Left ventricle myocardium inferior (tissue), 1 donor: ENCODE results near the gene NKPD1. TPM values are rescaled to one million over a fixed set of nuclear protein-coding genes. Genes with fewer than 3 reads are reported as not detected.

Source experiments
- DNase-seq: peaks from one replicate; pipeline ENCODE4 v3.0.0-alpha.2; 2020
- H3K27ac ChIP-seq: fragments of 200-600 bp; replicated peaks from 2 replicates; pipeline ENCODE4 v1.8.0; 2021
- H3K27me3 ChIP-seq: fragments of 200-600 bp; 2 replicates; pipeline ENCODE4 v1.8.0; 2021; ENCODE audit warnings: low read depth
- H3K36me3 ChIP-seq: fragments of 200-600 bp; 2 replicates; pipeline ENCODE4 v1.8.0; 2021
- H3K4me1 ChIP-seq: fragments of 200-600 bp; 2 replicates; pipeline ENCODE4 v1.8.0; 2021
- H3K4me3 ChIP-seq: fragments of 200-600 bp; 2 replicates; pipeline ENCODE4 v1.8.0; 2021; ENCODE audit warnings: mild to moderate bottlenecking, moderate library complexity
- H3K9me3 ChIP-seq: fragments of 200-600 bp; replicated peaks from 2 replicates; pipeline ENCODE4 v1.8.0; 2021
- intact Hi-C: fragments of 100-400 bp; cut with micrococcal nuclease; formaldehyde crosslinking; loops from one replicate; pipeline ENCODE4 v1.11.0; 2022
- total RNA-seq: library from RNA; stranded (reverse); fragmentation: NEBNext Ultra II Directional; extraction: Animal tissue kit (Norgen Biotek cat#: 25700); gene quantifications from one replicate; pipeline ENCODE4 v1.2.1, GENCODE V29; 2021
- TF ChIP-seq, protein P1 (sequence below): fragments of 200-600 bp; IDR thresholded peaks from 2 replicates; pipeline ENCODE4 v1.8.0; 2021; ENCODE audit warnings: antibody characterized with exemption, mild to moderate bottlenecking, borderline replicate concordance
- donor health status: DM: no; HTN: yes; CAD: no; lungs with severe emphysema.

The NKPD1 gene
- total RNA-seq, 1 donor from 2014 or later = 0.05 TPM

DNA sequence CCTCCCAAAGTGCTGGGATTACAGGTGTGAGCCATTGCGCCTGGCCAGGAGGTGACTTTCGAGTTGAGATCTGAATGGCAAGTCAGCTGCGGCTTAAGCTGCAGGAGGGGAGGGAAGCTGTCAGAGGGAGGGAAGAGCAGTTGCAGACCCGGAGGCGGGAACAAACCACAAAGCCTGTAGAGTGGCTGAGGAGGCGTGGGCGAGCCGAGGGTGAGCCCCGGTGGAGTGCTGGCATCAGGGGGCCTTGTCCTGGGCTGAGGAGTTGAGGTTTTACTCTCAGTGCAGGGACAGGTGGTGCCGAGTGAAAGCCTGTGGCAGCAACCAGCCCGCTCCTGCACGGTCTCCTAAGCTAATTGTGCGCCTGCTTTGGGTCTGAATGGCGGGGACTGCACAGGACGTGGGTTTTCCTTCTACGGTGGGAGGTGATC lies 43.6 kb downstream of the NKPD1 start:
- no peaks in the 10 kb centered on the region for H3K27me3 ChIP-seq
- TF ChIP-seq, protein P1, sequence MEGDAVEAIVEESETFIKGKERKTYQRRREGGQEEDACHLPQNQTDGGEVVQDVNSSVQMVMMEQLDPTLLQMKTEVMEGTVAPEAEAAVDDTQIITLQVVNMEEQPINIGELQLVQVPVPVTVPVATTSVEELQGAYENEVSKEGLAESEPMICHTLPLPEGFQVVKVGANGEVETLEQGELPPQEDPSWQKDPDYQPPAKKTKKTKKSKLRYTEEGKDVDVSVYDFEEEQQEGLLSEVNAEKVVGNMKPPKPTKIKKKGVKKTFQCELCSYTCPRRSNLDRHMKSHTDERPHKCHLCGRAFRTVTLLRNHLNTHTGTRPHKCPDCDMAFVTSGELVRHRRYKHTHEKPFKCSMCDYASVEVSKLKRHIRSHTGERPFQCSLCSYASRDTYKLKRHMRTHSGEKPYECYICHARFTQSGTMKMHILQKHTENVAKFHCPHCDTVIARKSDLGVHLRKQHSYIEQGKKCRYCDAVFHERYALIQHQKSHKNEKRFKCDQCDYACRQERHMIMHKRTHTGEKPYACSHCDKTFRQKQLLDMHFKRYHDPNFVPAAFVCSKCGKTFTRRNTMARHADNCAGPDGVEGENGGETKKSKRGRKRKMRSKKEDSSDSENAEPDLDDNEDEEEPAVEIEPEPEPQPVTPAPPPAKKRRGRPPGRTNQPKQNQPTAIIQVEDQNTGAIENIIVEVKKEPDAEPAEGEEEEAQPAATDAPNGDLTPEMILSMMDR = no peak
- H3K4me3 ChIP-seq = no peak overlapping the region
- peaks cover 20% of the 10 kb centered on the region for H3K4me1 ChIP-seq
- H3K36me3 ChIP-seq = no peaks in the 10 kb centered on the region
- no peaks in the 10 kb centered on the region for H3K9me3 ChIP-seq
- intact Hi-C loops = no loop called here
- H3K27ac ChIP-seq = no peak overlapping the region
- DNase-seq = no peak

DNA sequence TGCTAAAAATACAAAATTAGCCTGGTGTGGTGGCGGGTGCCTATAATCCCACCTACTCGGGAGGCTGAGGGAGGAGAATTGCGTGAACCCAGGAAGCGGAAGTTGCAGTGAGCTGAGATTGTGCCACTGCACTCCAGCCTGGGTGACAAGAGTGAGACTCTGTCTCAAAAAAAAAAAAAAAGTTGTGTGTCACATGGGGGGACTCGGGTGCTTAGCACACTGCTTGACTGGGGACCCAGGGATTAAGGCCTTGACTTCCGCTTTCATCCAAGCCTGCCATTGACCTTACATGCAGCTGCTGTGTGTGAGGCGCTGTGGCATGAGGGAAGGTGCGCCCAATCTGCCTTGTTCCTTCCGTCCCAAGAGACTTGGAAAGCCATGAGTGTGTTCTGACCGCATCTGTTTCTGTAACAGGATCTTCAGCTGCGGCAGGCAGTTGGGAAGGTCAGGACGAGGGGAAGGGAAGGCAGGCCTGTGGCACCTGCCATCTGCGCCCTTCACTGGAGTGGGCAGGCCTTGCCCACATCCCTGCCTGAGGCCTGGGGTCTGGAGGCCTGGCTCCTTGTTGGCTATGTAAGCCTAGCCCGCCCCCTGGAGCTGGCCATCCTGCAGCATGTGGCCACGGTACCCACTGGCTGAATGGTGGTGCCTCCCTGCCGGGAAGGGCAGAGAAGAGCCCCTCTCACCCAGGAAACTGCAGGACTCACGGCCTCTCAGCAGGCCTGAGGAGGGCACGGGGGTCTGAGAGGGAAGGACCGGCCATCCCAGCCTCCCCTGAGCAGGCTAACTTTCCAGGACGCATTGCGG lies 44.8 kb downstream of the NKPD1 start:
- H3K27me3 ChIP-seq = no peaks in the 10 kb centered on the region
- no peak for DNase-seq
- H3K9me3 ChIP-seq = no peaks in the 10 kb centered on the region
- no peak overlapping the region for H3K4me3 ChIP-seq
- peaks cover 24% of the 10 kb centered on the region for H3K4me1 ChIP-seq
- TF ChIP-seq, protein P1 = no peak
- intact Hi-C loops = no loop called here
- H3K36me3 ChIP-seq = no peaks in the 10 kb centered on the region
- H3K27ac ChIP-seq = no peak overlapping the region

GRCh38 chr19:45114116-45114515 lies 46.7 kb downstream of the NKPD1 start:
- H3K9me3 ChIP-seq = no peaks in the 10 kb centered on the region
- TF ChIP-seq, protein P1 = no peak
- H3K4me3 ChIP-seq = no peak overlapping the region
- no peaks in the 10 kb centered on the region for H3K27me3 ChIP-seq
- no peak for DNase-seq
- no peaks in the 10 kb centered on the region for H3K36me3 ChIP-seq
- no peak overlapping the region for H3K27ac ChIP-seq
- peaks cover 33% of the 10 kb centered on the region for H3K4me1 ChIP-seq
- intact Hi-C loops = no loop called here

GRCh38 chr19:45113628-45114027 lies 47.2 kb downstream of the NKPD1 start:
- Histone ChIP-seq H3K27ac (no peak overlapping the region), H3K4me3 (no peak overlapping the region), H3K4me1 (peaks cover 31% of the 10 kb centered on the region), H3K27me3 (no peaks in the 10 kb centered on the region), H3K36me3 (no peaks in the 10 kb centered on the region), H3K9me3 (no peaks in the 10 kb centered on the region)
- DNase-seq = no peak
- intact Hi-C loops = no loop called here
- TF ChIP-seq, protein P1 = no peak

DNA sequence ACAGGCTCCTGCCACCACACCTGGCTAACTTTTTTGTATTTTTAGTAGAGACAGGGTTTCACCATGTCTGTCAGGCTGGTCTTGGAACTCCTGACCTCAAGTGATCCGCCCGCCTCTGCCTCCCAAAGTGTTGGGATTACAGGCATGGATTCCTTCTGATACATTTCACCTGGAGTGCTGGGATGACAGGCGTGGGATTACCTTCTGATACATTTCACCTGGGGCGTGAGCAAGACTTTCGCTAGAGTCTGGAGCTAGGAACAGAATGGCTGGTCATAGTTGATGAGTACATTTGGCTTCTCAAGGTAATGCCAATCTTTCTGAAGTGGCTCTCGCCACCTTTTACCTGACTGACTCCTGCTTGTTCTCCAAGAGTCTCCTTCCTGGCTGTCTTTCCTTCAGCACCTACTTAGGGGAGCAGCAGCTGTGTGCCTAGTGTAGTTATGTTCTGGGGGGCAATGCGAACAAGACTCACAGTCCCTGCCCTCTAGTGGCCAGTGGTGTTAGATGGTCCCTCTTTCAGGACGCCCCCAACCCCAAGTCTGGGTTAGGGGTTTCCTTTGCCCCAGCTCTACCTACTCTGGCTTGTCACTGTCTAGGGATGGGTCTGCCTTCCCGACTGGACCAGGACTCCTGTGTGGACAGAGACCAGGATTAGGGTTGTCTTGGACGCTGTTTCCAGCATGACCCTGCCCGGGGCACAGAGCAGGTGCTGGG lies 48.5 kb downstream of the NKPD1 start:
- Histone ChIP-seq H3K9me3 (no peaks in the 10 kb centered on the region), H3K4me1 (peaks cover 17% of the 10 kb centered on the region), H3K36me3 (no peaks in the 10 kb centered on the region), H3K27ac (no peak overlapping the region), H3K27me3 (no peaks in the 10 kb centered on the region), H3K4me3 (no peak overlapping the region)
- intact Hi-C loops = no loop called here
- TF ChIP-seq, protein P1 = no peak
- DNase-seq = no peak

Other genes with a start within 250 kb of the NKPD1 start
- gene APOC1, start 246.4 kb downstream of the NKPD1 start, total RNA-seq = 0.85 TPM
- not detected for gene APOC4, start 218.7 kb downstream of the NKPD1 start, total RNA-seq
- not detected for gene APOC2, start 214.9 kb downstream of the NKPD1 start, total RNA-seq
- gene CLPTM1, start 205.6 kb downstream of the NKPD1 start, total RNA-seq = 89.3 TPM
- gene RELB, start 159.5 kb downstream of the NKPD1 start, total RNA-seq = 4.0 TPM
- 31.3 TPM for gene CLASRP, start 121.9 kb downstream of the NKPD1 start, total RNA-seq
- gene ZNF296, start 84.5 kb downstream of the NKPD1 start, total RNA-seq = not detected
- 15.9 TPM for gene GEMIN7, start 81.7 kb downstream of the NKPD1 start, total RNA-seq
- 15.9 TPM for gene PPP1R37, start 67.8 kb downstream of the NKPD1 start, total RNA-seq
- 15.8 TPM for gene TRAPPC6A, start 17.3 kb upstream of the NKPD1 start, total RNA-seq
- 3.5 TPM for gene BLOC1S3, start 17.8 kb upstream of the NKPD1 start, total RNA-seq
- 1.8 TPM for gene EXOC3L2, start 84.4 kb upstream of the NKPD1 start, total RNA-seq
- gene MARK4, start 90.3 kb upstream of the NKPD1 start, total RNA-seq = 26.5 TPM
- 3,974 TPM for gene CKM, start 161.9 kb upstream of the NKPD1 start, total RNA-seq
- not detected for gene KLC3, start 179.8 kb upstream of the NKPD1 start, total RNA-seq
- 11.4 TPM for gene ERCC2, start 209.6 kb upstream of the NKPD1 start, total RNA-seq
- 207 TPM for gene PPP1R13L, start 244.1 kb upstream of the NKPD1 start, total RNA-seq
- gene POLR1G, start 245.7 kb upstream of the NKPD1 start, total RNA-seq = 5.2 TPM